T47D (cell line): ENCODE measurements around the gene NACC2.

Experiments
- DNase-seq, 2 experiments: peaks; one replicate each; pipeline versions ENCODE4 v3.0.0 to v3.0.0-alpha.2; 2011 to 2012; ENCODE audit warnings: low read depth in 1 of 2, low spot score in 1 of 2
- JUND ChIP-seq: IDR thresholded peaks from 2 replicates; pipeline ENCODE4 v1.6.1; 2012; ENCODE audit warnings: low read depth
- in situ Hi-C: cut with HindIII; loops from 2 replicates; pipeline ENCODE4 v1.10.0; 2016; ENCODE audit warnings: low sequenced_read_pairs, low pct_unique_long_range_greater_than_20kb

The NACC2 gene

GRCh38 chr9:136050701-136051452 lies 44.2 kb downstream of the NACC2 start:
- in situ Hi-C loops: no loop called here
- no peak for TF ChIP-seq JUND
- peak; percentile 35 to 54 for DNase-seq

DNA sequence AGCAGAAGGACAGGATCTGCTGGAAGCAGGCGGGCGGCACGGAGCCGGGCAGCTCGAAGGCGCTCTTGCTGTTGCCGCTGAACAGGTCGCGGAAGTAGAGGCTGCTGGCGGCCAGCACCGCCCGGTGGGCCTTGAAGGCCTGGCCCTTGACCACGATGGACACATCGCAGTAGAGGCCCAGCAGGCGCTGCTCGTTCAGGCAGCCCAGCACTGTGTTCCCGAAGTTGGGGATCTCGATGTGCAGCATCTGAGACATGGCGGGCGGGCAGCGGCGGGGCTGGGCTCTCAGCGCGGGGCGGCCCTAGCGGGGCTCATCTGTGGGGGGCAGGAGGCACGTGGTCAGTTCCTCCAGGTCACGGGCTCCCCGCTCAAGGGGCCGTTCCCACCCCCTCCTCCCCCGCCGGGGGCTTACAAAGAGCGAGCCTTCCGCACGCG lies 44.8 kb downstream of the NACC2 start:
- TF ChIP-seq JUND: no peak
- no peak for DNase-seq
- in situ Hi-C loops: no loop called here

DNA sequence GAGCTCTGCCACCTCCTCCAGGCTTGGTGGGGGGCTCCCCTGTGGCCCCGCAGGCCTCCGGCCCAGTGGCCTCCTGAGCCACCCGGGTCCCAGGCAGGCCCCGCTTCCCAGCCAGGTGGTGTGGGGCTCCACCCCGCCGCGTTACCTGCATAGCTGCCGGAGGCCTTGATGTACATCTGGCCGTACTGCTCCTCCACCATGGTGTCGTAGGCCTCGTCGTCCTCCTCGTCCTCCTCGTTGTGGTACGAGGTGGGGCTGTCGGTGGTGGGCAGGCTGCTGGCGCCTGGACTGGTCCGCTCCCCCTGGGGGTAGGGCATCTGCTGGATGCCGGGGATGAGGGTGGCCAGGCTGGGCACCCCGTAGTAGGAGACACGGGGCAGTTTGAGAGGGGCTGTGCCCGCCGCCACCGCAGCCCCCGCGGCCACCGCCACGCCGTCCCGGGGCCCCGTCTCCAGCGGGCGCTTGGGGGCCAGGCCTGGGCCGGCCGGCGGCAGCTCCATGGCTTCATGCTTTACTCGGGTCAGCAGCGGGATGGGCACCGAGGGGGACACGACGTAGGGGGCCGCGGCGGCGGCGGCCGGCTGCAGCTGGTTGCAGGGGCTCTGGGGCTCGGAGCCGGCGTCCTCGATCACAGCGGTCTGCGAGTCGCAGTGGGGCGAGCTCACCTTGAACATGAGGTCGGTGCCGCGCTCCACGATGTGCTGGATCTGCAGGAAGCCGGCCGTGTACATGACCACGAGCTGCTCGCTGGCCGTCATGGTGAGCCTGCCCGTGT lies 45.4 kb downstream of the NACC2 start:
- in situ Hi-C loops: no loop called here
- no peak for DNase-seq
- TF ChIP-seq JUND: no peak

DNA sequence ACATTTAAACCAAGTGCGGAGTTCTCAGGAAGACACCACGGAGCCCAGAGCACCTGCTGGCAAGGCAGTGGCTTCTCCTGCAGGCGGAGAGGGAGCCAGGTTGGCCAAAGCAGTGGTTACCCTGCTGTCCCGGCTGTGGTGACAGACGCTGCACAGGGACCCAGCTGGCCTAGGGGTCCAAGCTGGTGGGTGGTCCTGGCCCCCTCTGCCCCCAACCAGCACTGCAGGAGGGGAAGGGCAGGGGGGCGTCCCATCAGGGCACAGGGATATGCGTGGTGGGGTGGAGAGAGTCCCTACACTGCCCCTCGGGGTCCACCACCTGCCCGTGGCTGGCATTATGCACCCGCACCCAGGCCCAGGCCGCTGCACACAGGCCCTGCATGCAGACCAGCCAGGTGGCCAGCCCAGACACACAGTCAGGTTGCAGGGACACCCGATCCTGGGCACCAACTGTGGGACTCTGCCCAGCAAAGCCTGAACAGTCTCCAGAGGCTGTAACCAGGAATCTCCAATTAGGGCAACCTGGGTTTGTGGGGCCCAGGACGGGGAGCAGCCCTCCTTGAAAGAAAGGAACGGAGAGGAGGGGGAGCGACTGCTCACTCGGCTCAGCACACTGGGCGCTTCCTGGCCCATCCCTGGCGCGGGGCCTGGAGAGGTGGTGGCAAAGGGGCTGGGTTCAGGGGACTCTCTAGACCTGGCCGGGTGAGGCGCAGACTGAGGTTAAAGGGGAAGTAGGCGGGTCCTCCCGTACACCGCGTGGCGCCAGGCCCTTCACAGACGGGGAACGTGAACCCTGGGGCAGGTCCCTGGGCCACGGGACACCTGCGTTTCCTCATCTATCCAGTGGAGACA lies 46.3 kb downstream of the NACC2 start:
- DNase-seq: no peak
- in situ Hi-C loops: no loop called here
- no peak for TF ChIP-seq JUND

- no peak for DNase-seq
- in situ Hi-C loops: no loop called here
- no peak for TF ChIP-seq JUND
Observed at GRCh38 chr9:136047775-136048559, 47.1 kb downstream of the NACC2 start.

DNA sequence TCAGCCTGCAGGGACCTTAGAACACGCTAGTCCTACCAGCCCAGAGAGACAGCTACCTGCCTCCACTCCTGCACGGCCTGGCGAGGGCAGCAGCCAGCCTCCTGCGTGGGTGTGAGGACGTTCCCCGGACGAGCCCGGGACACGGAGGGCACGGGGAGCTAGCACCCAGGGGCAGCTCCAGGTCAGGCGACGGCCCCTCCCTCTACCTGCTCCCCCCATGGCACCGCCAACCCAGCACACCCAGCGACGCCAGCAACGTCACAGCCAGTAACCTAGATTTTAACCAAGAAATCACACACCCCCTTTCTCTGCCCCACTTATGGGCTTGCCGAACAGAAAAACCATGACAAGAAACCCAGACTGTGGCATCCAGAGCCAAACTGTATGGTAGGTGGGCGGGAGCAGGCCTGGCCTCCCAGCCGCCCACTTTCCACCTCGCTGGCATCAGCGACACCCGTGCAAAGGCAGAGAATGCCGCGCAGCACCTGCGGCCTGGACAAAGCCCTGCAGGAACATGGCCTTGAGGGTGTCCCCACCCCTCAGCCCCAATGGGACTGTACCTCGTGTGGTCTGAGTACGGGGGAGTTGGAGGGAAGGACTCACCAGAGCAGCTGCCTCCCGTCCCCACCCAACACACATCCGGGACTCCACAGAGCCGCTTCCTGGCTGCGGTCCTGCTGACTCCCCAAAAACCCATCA lies 47.9 kb downstream of the NACC2 start:
- no peak for TF ChIP-seq JUND
- no peak for DNase-seq
- in situ Hi-C loops: no loop called here

DNA sequence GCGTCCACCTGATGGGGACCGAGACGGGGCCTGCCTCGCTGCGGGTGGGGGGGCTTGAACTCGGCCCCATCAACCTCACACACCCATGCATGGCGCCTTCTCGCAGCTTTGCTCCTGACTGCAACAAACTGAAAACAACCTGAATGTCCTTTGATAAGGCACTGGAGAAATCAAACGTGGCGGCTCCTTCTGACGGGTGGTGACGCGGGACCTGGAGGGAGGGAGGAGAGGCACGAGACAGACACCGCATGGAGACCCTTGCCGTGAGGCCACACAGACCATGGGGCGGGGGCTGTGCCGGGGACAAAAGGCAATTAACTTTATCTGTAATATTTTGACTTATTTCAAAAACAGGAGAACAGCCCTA lies 48.6 kb downstream of the NACC2 start:
- DNase-seq: no peak
- in situ Hi-C loops: no loop called here
- no peak for TF ChIP-seq JUND

GRCh38 chr9:136045595-136046553 lies 49.2 kb downstream of the NACC2 start:
- no peak for DNase-seq
- TF ChIP-seq JUND: no peak
- in situ Hi-C loops: no loop called here

- TF ChIP-seq JUND: no peak
- no peak for DNase-seq
- in situ Hi-C loops: no loop called here
Observed at GRCh38 chr9:136044971-136045594, 50.0 kb downstream of the NACC2 start.

DNA sequence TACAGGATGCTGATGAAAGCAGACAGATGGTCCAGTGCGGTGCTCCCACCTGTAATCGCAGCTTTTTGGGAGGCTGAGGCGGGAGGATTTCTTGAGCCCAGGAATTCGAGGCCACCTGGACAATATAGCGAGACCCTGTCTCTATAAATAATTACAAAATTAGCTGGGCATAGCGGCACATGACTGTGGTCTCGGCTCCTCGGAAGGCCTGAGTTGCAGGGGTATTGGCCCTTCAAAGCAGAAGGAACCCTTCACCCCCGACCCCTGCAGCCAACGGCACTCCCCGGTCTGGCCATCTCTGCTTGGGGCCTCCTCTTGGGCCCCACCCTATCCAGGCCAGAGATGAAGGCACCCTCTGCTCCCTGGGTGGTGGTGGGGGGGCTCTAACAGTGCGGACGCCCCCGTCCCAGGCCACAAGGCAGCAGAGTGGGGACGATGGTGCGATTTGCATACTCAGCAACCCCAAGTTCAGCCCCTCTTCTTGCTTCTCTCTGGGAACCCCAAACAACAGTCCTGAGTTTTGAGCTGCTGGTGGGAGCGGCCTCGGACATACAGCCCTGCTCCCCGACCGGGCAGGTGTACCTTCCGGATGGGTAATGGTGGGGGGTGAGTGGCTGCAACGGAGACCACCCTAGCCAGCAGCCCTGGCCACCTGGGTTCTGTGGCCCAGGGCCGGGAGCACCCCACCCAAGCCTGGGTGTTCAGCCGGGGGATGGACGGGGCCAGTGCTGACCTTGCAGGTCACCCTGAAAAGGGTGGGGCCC lies 50.7 kb downstream of the NACC2 start:
- DNase-seq: no peak
- no peak for TF ChIP-seq JUND
- in situ Hi-C loops: no loop called here
